GM12872 (cell line): ENCODE results near the gene OSBPL6.

Source experiments
- CTCF ChIP-seq: IDR thresholded peaks from 3 replicates; pipeline ENCODE4 v1.5.1; 2011; ENCODE audit warnings: low read depth, mild to moderate bottlenecking, low read length, moderate library complexity; ENCODE audit not compliant: insufficient read depth

Gene OSBPL6

GRCh38 chr2:178385595-178386148 is 191.4 kb downstream of the OSBPL6 start:
- TF ChIP-seq CTCF: no peak

GRCh38 chr2:178386986-178387597 is 192.8 kb downstream of the OSBPL6 start:
- no peak for TF ChIP-seq CTCF

GRCh38 chr2:178388287-178388686 is 194.0 kb downstream of the OSBPL6 start:
- TF ChIP-seq CTCF: no peak

- TF ChIP-seq CTCF: no peak
These were observed 197.4 kb downstream of the OSBPL6 start for GRCh38 chr2:178391701-178392100.

GRCh38 chr2:178392215-178392614 is 197.9 kb downstream of the OSBPL6 start:
- TF ChIP-seq CTCF: no peak

- TF ChIP-seq CTCF: no peak
These were observed 200.5 kb downstream of the OSBPL6 start for GRCh38 chr2:178394859-178395258.

- no peak for TF ChIP-seq CTCF
These were observed 201.0 kb downstream of the OSBPL6 start for GRCh38 chr2:178395295-178395694.
